Gastrocnemius medialis (tissue), 4 donors: ENCODE measurements around the gene ACOT6. TPM values are rescaled to one million over a fixed set of nuclear protein-coding genes. Genes with fewer than 3 reads are reported as not detected.
A peak's percentile ranks its signal among the peaks of the same experiment; 100 is the strongest.
"Not testable (repeated sequence)": the region's sequence is repeated elsewhere in the genome, so short reads cannot be mapped to it uniquely, and the experiment has no call there.

Experiments used
- ATAC-seq, 2 donors: fragments of 150-250 bp; one replicate each; pipeline ENCODE4 v1.9.1; 2016
- DNase-seq, 2 donors: peaks; one replicate each; pipeline ENCODE4 v3.0.0-alpha.2; 2019
- H3K27ac ChIP-seq, 4 donors: fragments of 200-600 bp; sonication (generic); 1 replicate in 1 of 4; 2 replicates in 3 of 4; pipeline ENCODE4 v1.5.1; 2016 to 2018; ENCODE audit warnings: mild to moderate bottlenecking in 2 of 4, moderate library complexity in 1 of 4
- H3K27me3 ChIP-seq, 3 donors: fragments of 200-600 bp; sonication (generic) in 2 of 3; 1 replicate in 1 of 3; 2 replicates in 2 of 3; pipeline versions ENCODE4 v1.5.1 to v1.6.0; 2016 to 2019; ENCODE audit warnings: mild to moderate bottlenecking in 1 of 3, moderate library complexity in 1 of 3
- H3K36me3 ChIP-seq, 2 donors: fragments of 200-600 bp; sonication (generic) in 1 of 2; one replicate each; pipeline ENCODE4 v1.5.1; 2017 to 2018
- H3K4me1 ChIP-seq, 2 donors: fragments of 200-600 bp; sonication (generic) in 1 of 2; one replicate each; pipeline ENCODE4 v1.5.1; 2016 to 2017; ENCODE audit warnings: mild to moderate bottlenecking in 2 of 2
- H3K4me3 ChIP-seq, 4 donors: fragments of 200-600 bp; sonication (generic) in 3 of 4; 1 replicate in 1 of 4; 2 replicates in 3 of 4; pipeline ENCODE4 v1.5.1; 2016 to 2019; ENCODE audit warnings: mild to moderate bottlenecking in 2 of 4
- H3K9me3 ChIP-seq, 3 donors: fragments of 200-600 bp; sonication (generic) in 2 of 3; 1 replicate in 1 of 3; 2 replicates in 2 of 3; pipeline ENCODE4 v1.5.1; 2016 to 2019
- CTCF ChIP-seq, 5 experiments: fragments of 450-650 bp in 3 of 5; fragments of 200-600 bp in 2 of 5; sonication (generic) in 2 of 5; IDR thresholded peaks in 4 of 5; conservative IDR thresholded peaks in 1 of 5; 1 replicate in 4 of 5; 2 replicates in 1 of 5; pipeline ENCODE4 v1.5.1; 2016 to 2019; ENCODE audit warnings: antibody characterized with exemption in 5 of 5, mild to moderate bottlenecking in 3 of 5, moderate library complexity in 3 of 5
- POLR2A ChIP-seq, 2 donors: fragments of 450-650 bp; IDR thresholded peaks; one replicate each; pipeline ENCODE4 v1.6.1; 2017; ENCODE audit warnings: antibody characterized with exemption in 2 of 2, mild to moderate bottlenecking in 2 of 2, moderate library complexity in 2 of 2
- in situ Hi-C, 4 donors: fragments of 200-750 bp; cut with MboI; loops; one replicate each; pipeline versions ENCODE4 v1.15.0 to v1.8.0; 2017; ENCODE audit warnings: low sequenced_read_pairs in 4 of 4
- intact Hi-C: fragments of 100-400 bp; cut with DNase I; formaldehyde crosslinking; loops from one replicate; pipeline ENCODE4 v1.15.1; 2023; ENCODE audit warnings: low total_unique reads
- total RNA-seq, 4 donors: library from RNA; depleted of rRNA; stranded (reverse); fragments of >200 nt; gene quantifications; one replicate each; pipeline versions ENCODE4 v1.1.0 to v1.2.3, GENCODE V29; 2016

Gene ACOT6
- total RNA-seq, 4 donors from 2014 or later = not detected

- ATAC-seq (no peak), DNase-seq (no peak)
- peaks cover 0 to 9% of the 10 kb centered on the region in 2 donors for H3K4me1 ChIP-seq
- H3K9me3 ChIP-seq = no peaks in the 10 kb centered on the region
- in situ Hi-C loops = loop anchor here in 2 of 4 donors (10.0 kb wide), 2 partner anchors 52 to 72 kb away; no protein-coding TSS in a partner anchor
- H3K4me3 ChIP-seq = no peak overlapping the region
- H3K27ac ChIP-seq = no peak overlapping the region
- intact Hi-C loops = no loop called here
- peaks cover 0 to 5% of the 10 kb centered on the region in 2 donors for H3K36me3 ChIP-seq
- no peak for TF ChIP-seq POLR2A (IDR thresholded peaks at IDR 0.05)
- no peak for TF ChIP-seq CTCF (IDR thresholded peaks at IDR 0.05 in 4 of 5, conservative IDR thresholded peaks at IDR 0.05 in 1 of 5)
- no peaks in the 10 kb centered on the region for H3K27me3 ChIP-seq
Measured at GRCh38 chr14:73576391-73576790, 35.9 kb upstream of the ACOT6 start.

- ATAC-seq = peak; percentile 85 to 97
- intact Hi-C loops, H3K4me1 ChIP-seq, DNase-seq, H3K4me3 ChIP-seq, H3K9me3 ChIP-seq, H3K27me3 ChIP-seq, H3K36me3 ChIP-seq: not testable (repeated sequence)
- in situ Hi-C loops = loop anchor here in 2 of 4 donors (10.0 kb wide), 2 partner anchors 52 to 72 kb away; no protein-coding TSS in a partner anchor
- peak overlapping the region in 3 of 4 donors; percentile 41 to 57 (median 49) for H3K27ac ChIP-seq
Measured at GRCh38 chr14:73577214-73577613, 35.1 kb upstream of the ACOT6 start.

GRCh38 chr14:73582102-73582979 lies 30.0 kb upstream of the ACOT6 start:
- H3K4me1 ChIP-seq, in situ Hi-C loops, H3K9me3 ChIP-seq, H3K27ac ChIP-seq, DNase-seq, H3K27me3 ChIP-seq, H3K4me3 ChIP-seq, ATAC-seq, H3K36me3 ChIP-seq, intact Hi-C loops: not testable (repeated sequence)

GRCh38 chr14:73588695-73589094 lies 23.6 kb upstream of the ACOT6 start:
- H3K4me1 ChIP-seq = no peaks in the 10 kb centered on the region
- DNase-seq = no peak
- no peak overlapping the region for H3K4me3 ChIP-seq
- no peaks in the 10 kb centered on the region for H3K27me3 ChIP-seq
- in situ Hi-C loops (loop anchor here in 1 of 4 donors (5.0 kb wide), 1 partner anchor 41 kb away; no protein-coding TSS in a partner anchor), intact Hi-C loops (no loop called here)
- H3K36me3 ChIP-seq = no peaks in the 10 kb centered on the region
- TF ChIP-seq POLR2A (IDR thresholded peaks at IDR 0.05) = no peak
- H3K9me3 ChIP-seq = no peaks in the 10 kb centered on the region
- ATAC-seq = no peak
- H3K27ac ChIP-seq = no peak overlapping the region

GRCh38 chr14:73589116-73589515 lies 23.2 kb upstream of the ACOT6 start:
- in situ Hi-C loops (loop anchor here in 1 of 4 donors (5.0 kb wide), 1 partner anchor 42 kb away; no protein-coding TSS in a partner anchor), intact Hi-C loops (no loop called here)
- Histone ChIP-seq H3K36me3 (no peaks in the 10 kb centered on the region), H3K27me3 (no peaks in the 10 kb centered on the region), H3K27ac (no peak overlapping the region), H3K4me1 (no peaks in the 10 kb centered on the region), H3K9me3 (no peaks in the 10 kb centered on the region), H3K4me3 (no peak overlapping the region)
- DNase-seq = no peak
- no peak for ATAC-seq
- no peak for TF ChIP-seq CTCF (IDR thresholded peaks at IDR 0.05 in 4 of 5, conservative IDR thresholded peaks at IDR 0.05 in 1 of 5)
- no peak for TF ChIP-seq POLR2A (IDR thresholded peaks at IDR 0.05)

- ATAC-seq, H3K4me1 ChIP-seq, DNase-seq, intact Hi-C loops, H3K36me3 ChIP-seq, H3K4me3 ChIP-seq, in situ Hi-C loops, H3K27me3 ChIP-seq, H3K9me3 ChIP-seq, H3K27ac ChIP-seq: not testable (repeated sequence)
Measured at GRCh38 chr14:73590673-73591004, 21.7 kb upstream of the ACOT6 start.
